Measurements from ENCODE around the gene TMEM132D.

TMEM132D gene

DNA sequence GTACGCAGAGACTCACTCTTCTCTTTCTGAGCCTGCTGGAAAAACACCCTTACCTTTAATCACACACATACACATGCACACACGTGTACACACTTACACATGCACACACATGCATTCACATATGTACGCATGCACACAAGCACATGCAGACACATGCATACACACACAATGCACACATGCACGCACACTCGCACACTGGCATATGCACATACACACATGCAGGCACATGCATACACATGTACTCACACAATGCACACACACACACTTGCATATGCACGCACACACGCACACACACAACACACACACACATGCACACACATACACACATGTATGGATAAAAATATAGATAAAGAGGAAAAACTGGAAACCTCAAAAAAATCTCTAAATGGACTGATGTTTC lies 801.6 kb downstream of the TMEM132D start:
- DNase-seq (ENCODE audit: low read depth), result no peak

DNA sequence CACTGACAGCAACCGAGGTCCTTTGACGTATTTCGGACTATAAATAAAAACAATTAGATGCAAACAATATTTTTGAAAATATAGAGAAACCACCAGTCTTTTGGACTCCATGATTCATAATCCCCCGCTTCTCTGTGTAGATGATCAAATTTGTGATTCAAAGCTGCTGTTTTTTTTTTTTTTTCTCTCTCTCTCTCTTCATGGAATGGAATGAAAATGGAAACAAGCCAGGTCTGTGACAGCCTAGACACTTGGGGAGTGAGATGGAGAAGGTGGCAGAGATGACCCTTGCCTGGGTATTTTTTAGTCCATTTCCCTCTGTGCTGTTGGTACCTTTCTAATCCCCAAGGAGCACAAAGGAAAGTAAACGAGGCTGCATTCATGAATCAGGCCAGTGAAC lies 802.0 kb downstream of the TMEM132D start:
- no peak for DNase-seq (ENCODE audit: low read depth)

DNA sequence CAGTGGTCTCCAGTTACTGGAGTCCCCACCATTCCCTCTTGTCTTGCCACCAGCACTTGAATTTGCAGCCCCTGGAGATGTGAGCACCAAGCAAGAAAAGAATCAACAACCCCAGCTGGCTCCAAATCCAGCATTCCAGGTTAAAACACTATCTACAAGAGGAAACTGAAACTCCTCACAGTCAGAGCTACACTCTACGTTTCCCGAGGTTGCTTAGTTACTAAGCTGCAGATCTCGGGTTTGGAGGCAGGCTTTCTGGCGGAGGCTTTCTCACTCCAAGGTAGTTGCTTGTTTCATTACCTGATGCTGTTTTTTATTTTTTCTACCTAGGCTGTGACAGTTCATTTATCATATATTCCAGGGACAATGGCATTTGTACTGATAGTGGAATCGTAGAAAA lies 802.4 kb downstream of the TMEM132D start:
- DNase-seq (ENCODE audit: low read depth), result no peak

DNA sequence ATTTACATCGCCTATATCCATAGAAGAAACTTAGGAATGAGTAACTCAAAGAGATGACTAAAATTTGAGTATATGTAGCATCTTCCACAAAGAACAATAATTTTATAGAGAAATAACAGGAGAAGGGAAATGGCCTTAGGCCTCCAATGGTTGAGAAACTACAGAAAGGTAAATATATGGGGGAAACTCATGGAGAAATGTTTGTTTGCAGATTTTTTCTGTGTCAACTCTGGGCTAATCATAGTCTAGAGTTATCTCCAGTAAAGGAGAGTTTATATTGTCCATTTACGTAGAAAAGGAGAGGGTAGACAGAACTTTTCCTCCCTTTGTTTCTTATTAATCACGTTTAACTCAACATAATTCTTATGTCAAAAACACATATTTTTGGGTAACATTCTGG lies 806.4 kb downstream of the TMEM132D start:
- DNase-seq (ENCODE audit: low read depth), result no peak

DNA sequence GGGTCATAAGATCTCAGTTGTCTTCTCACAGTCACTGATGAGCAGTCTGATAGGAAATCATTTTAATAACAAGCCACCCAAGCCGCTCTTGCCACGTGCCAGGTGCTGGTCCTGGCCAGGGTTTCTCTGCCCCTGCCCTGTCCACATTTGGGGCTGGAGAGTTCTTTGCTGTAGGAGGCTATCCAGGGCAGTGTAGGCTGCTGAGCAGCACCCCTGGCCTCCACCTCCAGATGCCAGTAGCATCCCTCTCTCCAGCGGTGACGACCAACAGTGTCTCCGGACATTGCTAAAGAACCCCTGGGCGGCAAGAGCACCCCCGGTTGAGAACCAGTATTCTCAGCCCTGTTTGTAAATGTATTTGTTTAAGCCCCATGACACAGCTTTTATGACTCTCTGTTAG lies 806.9 kb downstream of the TMEM132D start:
- DNase-seq (ENCODE audit: low read depth), result no peak

DNA sequence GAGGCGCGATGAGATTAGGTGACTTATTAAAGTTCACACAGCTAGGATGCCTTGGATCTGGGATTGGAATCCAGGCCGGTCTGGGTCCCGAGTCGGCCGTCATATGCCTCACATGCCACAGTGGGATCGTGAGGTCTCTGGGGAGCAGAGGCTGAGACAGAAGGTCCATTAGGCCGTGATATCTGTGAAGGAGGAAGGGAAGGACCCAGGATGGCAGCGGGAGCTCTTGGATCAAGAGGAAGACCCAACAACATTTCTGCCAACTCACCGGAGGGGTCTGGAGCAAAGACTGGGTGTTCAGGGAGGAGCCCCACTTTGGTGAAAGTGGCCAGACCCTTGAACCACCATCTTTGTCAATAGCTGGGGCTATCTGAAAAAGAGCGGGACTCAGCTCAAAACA lies 807.6 kb downstream of the TMEM132D start:
- DNase-seq (ENCODE audit: low read depth), result no peak

DNA sequence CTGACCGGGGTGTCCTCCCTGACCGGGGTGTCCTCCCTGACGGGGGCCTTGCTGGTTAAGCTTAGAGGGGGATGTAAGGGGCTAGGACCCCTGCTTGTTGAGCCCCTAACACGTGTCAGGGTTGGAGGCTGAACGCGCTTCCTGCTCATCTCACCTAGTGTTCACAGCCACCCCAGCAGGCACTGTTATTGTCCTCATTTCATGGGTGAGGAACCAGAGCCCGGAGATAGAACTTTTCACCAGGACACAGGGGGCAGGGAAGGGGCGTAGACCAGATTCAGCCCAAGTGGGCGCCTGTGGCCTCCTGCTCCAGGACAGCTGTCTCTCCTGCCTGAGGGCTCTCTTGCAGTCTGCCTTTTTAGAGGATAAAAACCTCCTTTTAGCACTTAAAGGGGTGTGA lies 814.2 kb downstream of the TMEM132D start:
- no peak for DNase-seq (ENCODE audit: low read depth)

DNA sequence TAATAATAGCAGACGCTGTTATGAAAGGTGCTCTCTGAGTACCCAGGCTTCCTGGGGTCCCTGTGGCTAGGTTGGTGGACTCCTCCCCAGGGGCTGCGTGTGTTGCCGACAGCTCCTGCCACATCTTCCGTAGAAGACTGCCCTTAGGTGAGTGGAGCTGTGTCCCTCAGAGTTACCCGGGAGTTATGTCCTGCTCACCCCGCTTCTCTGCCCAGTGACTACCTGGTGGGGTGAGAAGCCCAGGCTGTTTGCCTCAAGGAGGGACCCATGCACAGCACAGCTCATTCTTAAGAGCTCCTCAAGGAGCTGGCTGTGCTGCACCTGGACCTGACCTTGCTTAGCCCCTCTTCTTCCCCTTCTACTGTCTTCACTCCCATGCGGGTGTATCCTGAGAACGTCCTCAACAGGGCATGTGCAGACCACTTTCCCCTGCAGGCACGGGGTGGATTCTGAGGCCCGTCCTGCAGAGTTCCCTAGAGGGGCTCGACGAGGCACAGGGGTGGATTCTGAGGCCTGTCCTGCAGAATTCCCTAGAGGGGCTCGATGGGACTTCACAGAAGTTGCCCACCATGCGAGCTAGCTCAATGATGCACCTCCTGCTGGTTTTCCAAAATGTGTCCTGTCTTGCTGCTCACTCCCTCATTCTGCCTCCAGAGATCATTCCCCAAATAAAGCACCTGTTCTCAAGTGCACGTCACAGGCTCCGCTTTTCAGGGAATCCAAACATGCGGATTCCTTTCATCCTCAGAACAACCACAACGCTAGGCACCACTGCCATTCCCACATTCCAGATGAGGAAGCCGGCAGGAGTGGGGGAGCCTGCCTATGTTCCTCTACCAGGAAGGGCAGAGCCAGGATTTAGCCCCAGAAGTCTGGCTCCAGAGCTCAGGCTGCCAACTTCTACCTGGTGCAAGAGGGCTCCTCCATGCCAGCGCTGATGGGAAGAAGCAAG lies 818.7 kb downstream of the TMEM132D start:
- DNase-seq (ENCODE audit: low read depth), result no peak

DNA sequence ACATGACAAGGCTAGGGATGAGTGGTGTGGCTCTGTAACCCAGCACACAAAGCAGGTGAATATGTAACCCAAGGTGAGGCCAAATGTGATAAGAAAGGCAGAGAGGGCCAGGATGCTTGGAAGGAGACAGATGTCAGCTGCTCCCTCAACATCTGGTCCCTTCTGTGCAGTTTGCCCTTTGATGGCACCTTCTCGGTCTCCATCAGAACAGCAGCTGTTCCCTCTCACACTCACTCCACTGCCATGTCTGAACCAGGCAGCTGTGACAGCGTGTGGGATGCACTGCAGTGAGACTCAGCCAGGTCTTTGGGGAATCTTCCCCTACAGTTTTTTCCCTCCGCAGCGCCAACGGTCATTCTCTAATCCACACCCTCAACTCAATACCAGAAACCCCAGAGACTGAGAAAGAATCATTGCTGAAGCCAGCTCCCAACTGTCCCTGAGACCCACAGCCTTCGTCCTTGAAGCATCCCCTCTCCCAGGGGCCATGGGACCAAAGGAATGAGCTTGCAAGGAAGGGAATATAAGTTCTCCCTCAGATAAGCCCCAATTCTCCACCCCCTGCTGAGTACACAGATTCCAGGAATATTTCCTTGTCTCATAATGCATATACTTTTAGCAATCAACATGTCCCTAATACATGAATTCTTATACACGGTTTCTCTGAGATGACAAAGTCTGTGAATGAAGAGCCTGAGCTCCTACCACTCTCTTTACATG lies 820.5 kb downstream of the TMEM132D start:
- no peak for DNase-seq (ENCODE audit: low read depth)

DNA sequence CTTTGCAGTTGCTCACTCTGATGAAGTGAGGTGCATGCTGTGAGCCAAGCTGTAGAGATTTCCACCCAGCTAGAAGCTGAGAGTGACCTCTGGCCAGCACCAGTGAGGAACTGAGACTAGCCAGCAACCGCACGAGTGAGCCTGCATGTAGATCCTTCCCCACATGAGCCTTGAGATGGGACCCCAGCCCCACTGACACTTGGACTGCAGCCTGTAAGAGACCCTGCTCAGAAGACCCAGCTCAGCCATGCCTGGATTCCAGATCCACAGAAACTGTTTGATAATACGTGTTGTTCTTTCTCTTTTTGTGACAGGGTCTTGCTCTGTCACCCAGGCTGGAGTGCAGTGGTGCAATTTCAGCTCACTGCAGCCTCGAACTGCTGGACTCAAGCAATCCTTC lies 821.4 kb downstream of the TMEM132D start:
- DNase-seq (ENCODE audit: low read depth), result no peak

DNA sequence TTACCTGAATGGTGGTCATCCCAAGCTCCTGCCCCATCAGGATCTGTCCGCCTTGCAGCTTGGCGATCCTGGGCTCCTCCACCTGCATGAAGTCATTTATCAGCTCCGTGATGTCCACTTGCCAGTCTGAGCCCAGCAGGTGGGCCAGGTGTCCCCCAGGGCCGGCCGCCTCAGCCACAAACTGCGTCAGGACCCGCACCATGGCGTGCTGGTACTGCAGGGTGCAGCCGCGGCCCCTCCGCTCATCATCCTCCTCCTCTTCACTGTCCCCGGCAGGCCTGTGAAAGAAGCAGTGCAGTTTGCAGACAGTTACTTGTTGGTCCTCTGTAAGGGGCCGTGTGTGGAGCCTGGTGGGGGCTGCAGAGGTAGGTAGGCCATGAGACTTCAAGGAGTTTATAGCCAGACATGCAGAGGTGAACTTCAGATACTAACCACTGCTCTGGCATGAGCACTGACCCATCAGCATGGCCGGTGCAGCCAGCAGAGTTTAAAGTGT lies 822.0 kb downstream of the TMEM132D start:
- no peak for DNase-seq (ENCODE audit: low read depth)

DNA sequence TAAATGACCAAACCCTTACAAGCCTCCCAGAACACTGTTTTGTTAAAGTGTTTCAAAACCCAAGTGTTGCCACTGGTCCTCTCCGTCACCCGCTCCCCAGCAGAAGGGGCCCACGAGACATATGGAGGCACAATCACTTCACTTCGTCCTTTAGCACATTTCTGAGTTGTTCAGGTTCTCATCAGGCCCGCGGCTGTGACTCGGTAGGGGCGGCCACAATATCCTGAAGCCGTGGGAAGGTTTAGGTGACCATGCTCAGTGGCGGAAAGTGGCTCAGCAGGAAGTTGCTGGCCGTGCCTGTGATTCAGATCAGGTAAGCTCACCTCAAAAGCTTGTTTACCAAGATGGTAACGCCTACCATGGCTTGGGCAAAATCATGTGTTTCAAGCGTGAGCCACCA lies 823.0 kb downstream of the TMEM132D start:
- no peak for DNase-seq (ENCODE audit: low read depth)

DNA sequence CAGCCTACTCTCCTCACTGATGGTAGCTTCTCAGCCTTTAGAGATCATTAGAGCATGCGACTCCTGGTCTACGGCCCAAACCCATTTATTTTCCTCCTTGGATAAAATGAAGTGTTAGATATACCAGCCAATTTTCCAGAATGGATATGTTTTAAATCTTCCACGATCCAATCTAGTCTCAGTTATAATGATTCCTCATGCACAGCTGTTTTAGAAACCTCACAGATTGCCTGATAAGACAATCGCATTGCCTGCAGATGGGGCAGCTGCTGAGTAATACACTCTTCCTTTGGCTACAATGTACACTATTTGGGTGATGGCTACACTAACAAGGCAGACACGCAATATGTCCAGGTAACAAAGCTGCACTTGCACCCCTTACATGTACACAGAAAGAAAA lies 823.4 kb downstream of the TMEM132D start:
- no peak for DNase-seq (ENCODE audit: low read depth)

DNA sequence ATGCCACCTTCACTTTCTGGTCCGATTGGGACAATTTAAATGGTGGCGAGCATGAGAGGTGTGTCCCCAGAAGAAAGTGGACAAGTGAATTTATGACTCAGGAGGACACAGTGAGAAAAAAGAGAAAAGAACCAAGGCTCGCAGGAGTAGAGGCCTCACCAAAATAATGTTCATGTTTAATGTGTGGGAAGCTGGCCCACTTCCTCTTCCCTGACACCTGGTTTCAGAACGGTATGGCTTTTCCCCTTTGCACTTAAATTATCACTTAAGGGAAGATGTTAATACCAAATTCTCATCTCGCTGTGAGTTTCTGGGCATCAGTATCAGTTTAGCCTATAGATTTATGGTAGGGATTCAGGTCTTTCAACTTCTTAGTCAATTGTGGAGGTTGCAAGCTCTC lies 824.1 kb downstream of the TMEM132D start:
- no peak for DNase-seq (ENCODE audit: low read depth)

DNA sequence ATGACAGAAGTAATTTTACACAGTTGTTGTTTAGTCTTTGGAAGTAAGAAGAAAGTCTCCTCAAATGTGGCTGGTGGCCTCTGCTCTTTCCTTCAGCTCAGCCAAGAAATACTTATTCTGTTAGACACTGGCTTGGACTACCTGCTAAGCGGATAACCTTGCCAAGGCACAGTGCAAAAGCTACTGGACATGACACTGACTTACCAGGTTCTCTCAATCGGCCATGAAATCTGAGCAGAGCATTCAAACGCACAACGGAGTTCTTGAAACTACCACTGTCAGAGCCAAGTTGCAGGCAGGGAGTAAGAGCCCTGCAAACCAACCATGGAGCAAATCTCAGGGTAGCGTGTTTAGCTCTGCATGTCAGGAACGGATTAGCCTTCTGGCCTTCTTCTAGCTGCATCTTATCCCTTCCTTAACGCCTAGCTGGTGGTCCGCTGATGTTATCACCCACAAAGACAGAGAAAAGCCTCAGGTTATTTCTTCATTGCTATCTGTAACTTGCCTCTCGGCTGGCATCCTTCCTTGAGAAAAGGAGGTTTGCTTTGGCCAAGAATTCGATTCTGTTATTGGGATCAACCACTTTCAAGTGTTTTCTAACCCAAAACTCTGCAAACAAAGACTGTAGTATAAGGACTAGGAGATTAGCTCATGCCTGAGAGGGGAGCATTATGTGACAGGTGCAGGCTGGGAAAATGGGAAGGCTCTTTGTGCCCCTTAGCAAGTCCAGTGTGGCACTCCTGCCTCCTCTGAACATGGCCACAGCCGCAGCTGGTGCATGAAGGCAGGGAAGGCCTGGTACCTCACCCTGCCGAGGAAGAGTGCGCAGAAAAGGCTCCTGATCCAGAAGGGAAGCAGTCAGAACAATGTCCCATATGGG lies 827.1 kb downstream of the TMEM132D start:
- DNase-seq (ENCODE audit: low read depth), result no peak

DNA sequence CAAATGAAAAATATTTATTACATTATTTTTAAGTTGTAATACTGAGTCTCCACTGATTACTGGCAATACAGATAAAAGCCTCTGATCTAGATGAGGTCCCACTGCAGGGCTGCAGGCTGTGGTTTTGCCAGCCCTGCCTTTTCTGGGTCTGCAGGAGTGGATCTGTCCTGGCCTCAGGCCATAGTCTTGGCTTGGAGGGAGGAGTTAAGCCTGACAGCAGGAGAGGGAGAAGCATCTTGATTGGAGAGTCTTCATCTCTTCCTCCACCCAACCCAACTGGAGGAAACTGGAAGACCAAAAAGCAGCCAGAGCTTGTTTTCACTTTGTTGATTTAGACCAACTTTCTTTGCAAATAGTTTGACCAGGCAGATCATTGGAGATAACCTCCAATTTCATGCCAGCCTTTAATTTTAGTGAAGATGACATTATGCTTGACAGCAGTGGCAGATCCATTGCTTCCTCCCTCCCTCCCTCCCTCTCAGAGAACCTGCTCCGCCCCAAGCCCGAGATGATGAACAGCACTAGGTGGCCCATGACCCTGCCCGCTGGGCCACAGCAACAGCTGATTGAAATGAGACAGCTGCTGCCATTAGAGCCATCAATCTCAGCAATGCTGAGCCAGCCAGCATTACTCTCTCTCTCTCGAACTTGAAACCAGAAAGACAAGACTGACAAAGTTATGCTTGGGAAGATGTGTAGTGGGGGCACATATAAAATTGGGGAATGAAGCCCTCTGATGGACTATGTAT lies 828.2 kb downstream of the TMEM132D start:
- DNase-seq (ENCODE audit: low read depth), result no peak

DNA sequence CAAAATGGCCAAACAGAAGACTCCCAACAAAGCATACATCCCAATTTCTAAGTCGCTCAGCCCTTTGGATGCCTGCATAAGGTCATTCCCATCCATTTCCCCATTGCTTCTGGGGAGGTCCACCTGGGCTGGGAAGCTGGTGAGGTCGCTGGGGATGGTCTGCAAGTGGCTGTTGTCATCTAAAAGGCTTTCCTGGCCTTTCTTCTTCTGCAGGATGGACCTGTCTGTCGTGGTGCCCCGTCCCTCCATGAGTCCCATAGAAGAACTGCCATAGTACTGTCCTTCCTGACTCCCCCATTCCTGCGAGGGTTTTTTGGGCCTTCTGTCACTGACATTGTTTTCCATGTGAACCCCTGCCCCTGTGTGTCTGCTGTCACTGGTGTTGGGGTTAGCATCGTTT lies 829.4 kb downstream of the TMEM132D start:
- no peak for DNase-seq (ENCODE audit: low read depth)

DNA sequence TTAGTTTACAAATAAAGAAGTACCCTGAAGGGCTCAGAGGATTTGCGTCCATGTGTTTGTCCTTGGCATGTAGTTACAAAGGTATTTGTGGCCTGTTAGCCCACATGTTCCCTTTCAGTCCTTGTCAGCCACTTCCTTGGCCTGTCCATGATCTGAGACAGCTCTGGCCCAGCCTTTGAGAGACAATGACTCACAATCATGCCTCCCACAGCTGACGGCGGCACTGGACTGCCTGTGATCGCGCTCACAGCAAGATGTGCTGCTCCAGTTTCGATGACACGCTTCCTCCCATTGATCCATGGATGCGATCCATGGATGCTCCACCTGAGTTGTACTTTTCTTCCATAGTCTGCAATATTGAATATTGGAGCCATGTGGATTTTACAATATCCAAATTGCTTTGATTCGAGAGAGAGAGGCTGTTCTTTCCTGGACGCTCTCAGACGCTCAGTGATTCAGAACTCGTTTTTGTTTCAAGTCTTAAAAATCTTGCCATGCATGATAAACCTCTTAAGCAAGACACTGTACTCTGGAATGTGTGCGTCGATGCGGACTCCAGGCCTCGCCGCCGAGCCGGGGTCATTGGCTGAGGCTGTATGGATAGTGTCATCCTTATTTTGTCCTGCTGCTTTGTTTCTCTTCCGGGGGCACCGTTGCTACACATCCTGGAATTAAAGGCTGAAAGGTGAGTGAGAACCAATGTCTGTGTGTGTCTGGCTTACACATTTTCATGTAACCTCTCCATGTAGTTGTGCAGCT lies 830.5 kb downstream of the TMEM132D start:
- no peak for DNase-seq (ENCODE audit: low read depth)

DNA sequence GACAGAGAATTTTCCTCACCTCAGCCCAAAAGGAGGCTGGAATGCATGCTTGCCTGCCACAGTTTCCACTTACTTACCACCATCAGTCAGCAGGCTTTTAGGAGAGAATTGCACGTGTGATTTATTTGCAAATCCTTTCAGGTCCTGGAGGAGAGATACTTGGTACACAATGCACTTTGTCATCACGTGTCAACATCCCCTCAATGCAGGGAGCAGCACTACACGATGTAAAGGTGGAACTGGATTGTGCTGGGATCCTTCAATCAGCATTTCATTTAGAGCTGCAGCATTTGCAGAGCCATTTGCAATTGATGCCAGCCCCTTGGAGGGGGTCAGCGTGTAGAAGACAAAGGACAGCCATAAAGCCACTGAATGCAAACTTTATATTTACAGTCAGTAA lies 832.5 kb downstream of the TMEM132D start:
- no peak for DNase-seq (ENCODE audit: low read depth)

DNA sequence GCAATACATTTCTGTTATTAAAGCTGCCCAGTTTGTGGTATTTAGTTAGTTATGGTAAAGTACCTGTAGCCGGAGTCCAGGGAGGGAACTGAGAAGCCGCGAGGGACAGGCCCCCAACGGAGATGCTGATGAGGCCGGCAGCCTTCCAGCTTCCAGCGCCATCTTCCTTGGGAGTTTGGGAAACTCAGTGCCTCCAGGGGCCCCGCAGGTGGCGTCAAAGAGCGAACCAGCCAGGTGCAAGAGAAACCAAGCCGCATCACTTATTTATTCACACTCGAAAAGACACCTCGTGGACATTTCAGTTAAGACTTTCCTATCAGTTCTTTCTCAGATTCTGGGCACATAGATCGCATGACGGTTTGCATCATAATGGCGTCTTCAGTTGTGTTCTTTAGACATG lies 833.9 kb downstream of the TMEM132D start:
- DNase-seq (ENCODE audit: low read depth), result no peak

DNA sequence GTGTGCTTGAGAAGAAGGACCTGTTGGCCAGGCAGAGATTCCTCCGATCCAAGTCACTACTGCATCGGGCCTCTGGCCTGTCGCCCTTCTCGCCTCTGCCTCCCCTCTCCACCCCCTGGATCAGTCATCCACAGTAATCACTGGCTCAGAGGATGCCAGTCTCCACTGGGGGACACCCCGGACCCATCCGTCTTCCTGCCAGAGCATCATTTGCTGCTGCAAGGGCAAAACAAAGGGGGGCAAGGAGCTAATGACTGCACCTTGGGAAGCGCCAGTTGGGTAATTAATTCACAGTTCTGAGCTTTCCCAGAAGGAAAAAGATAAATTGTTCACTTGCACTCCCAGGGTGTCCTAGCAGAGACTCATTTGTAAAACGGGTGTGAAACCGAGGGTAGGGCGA lies 835.1 kb downstream of the TMEM132D start:
- DNase-seq (ENCODE audit: low read depth), result no peak
